ENCODE results near the gene KCNJ11.

DNA sequence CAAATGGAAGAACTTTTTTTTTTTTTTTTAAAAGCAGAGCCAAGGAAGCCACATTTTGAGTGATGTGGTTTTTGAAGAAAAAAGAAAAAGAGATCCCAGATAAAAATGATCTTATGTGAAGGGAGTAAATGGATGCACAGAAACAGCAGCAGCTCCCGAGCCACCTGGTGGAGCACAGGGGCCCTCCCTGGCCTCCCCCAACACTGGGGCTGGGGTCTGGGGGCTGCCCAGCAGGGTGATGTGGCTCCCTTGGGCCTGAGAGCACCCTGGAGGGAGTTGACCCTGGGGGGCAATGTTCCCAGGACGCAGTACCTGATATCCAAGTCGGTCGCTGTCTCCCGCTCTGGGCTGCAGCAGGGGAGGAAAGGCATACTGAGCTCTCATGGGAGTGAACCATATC lies 26.5 kb upstream of the KCNJ11 start:
- TF ChIP-seq, protein P1, sequence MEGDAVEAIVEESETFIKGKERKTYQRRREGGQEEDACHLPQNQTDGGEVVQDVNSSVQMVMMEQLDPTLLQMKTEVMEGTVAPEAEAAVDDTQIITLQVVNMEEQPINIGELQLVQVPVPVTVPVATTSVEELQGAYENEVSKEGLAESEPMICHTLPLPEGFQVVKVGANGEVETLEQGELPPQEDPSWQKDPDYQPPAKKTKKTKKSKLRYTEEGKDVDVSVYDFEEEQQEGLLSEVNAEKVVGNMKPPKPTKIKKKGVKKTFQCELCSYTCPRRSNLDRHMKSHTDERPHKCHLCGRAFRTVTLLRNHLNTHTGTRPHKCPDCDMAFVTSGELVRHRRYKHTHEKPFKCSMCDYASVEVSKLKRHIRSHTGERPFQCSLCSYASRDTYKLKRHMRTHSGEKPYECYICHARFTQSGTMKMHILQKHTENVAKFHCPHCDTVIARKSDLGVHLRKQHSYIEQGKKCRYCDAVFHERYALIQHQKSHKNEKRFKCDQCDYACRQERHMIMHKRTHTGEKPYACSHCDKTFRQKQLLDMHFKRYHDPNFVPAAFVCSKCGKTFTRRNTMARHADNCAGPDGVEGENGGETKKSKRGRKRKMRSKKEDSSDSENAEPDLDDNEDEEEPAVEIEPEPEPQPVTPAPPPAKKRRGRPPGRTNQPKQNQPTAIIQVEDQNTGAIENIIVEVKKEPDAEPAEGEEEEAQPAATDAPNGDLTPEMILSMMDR (IDR thresholded peaks at IDR 0.05) = no peak
- TF ChIP-seq POLR2AphosphoS5 (IDR thresholded peaks at IDR 0.05; ENCODE audit: insufficient read depth in 1 of 2, low read depth in 1 of 2) = no peak

Data from vagina (tissue), 2 donors.